K562 (cell line): ENCODE data around the gene RNASEH2A. TPM values are rescaled to one million over a fixed set of nuclear protein-coding genes. Genes with fewer than 3 reads are reported as not detected.

ENCODE experiments used
- CEBPZ ChIP-seq: fragments of 150-350 bp; IDR thresholded peaks from 2 replicates; pipeline ENCODE4 v1.6.1; 2014; ENCODE audit warnings: low read depth, mild to moderate bottlenecking, low read length, borderline replicate concordance
- EHMT2 ChIP-seq: fragments of 450-650 bp; IDR thresholded peaks from 2 replicates; pipeline ENCODE4 v1.6.1; 2018; ENCODE audit warnings: antibody characterized with exemption
- FOXM1 ChIP-seq, 2 experiments: fragments of 450-650 bp in 1 of 2; sonication (generic) in 1 of 2; formaldehyde crosslinking in 1 of 2; IDR thresholded peaks; 2 replicates each; pipeline versions ENCODE4 v1.6.1 to v1.9.0; 2017 to 2022; ENCODE audit warnings: low read depth in 2 of 2, mild to moderate bottlenecking in 2 of 2, missing genetic modification reagents in 1 of 2, moderate library complexity in 1 of 2
- MIER1 ChIP-seq: fragments of 450-650 bp; IDR thresholded peaks from 2 replicates; pipeline ENCODE4 v1.6.1; 2016; ENCODE audit warnings: antibody characterized with exemption, mild to moderate bottlenecking, low read depth
- NFE2L1 ChIP-seq: fragments of 450-650 bp; IDR thresholded peaks from 2 replicates; pipeline ENCODE4 v1.6.1; 2016; ENCODE audit warnings: missing genetic modification characterization, low read depth, mild to moderate bottlenecking, missing compliant biosample characterization, moderate library complexity, borderline replicate concordance
- NUFIP1 ChIP-seq: fragments of 450-650 bp; IDR thresholded peaks from 2 replicates; pipeline ENCODE4 v1.6.1; 2018; ENCODE audit not compliant: partially characterized antibody
- POLR2G ChIP-seq: fragments of 200-400 bp; formaldehyde crosslinking; IDR thresholded peaks from 2 replicates; pipeline ENCODE4 v1.6.1; 2017; ENCODE audit warnings: low read depth, mild to moderate bottlenecking, antibody characterized with exemption, low read length, moderate library complexity
- RFX5 ChIP-seq: IDR thresholded peaks from 2 replicates; pipeline ENCODE4 v1.6.1; 2011; ENCODE audit warnings: low read depth, mild to moderate bottlenecking, improper control_type of control experiment, low read length
- SAFB ChIP-seq: fragments of 200-400 bp; formaldehyde crosslinking; IDR thresholded peaks from 2 replicates; pipeline ENCODE4 v1.6.1; 2017; ENCODE audit warnings: low read depth, low read length, borderline replicate concordance
- SRSF9 ChIP-seq: fragments of 200-400 bp; formaldehyde crosslinking; IDR thresholded peaks from 2 replicates; pipeline ENCODE4 v1.6.1; 2017; ENCODE audit warnings: low read depth, low read length, borderline replicate concordance
- TGIF2 ChIP-seq: sonication (generic); formaldehyde crosslinking; IDR thresholded peaks from 2 replicates; pipeline ENCODE4 v1.8.1; 2022; ENCODE audit warnings: mild to moderate bottlenecking, missing genetic modification reagents, moderate library complexity
- ZHX1 ChIP-seq: fragments of 150-350 bp; conservative IDR thresholded peaks from 2 replicates; pipeline ENCODE4 v1.6.1; 2014; ENCODE audit warnings: low read length
- ZNF253 ChIP-seq: fragments of 250-450 bp; sonication (Bioruptor Pico); conservative IDR thresholded peaks from 2 replicates; pipeline ENCODE4 v1.6.1; 2021; ENCODE audit warnings: mild to moderate bottlenecking
- ZNF274 ChIP-seq: IDR thresholded peaks from 2 replicates; pipeline ENCODE4 v1.6.1; 2011; ENCODE audit warnings: low read depth, mild to moderate bottlenecking, low read length, moderate library complexity, borderline replicate concordance
- ZNF57 ChIP-seq: fragments of 450-650 bp; formaldehyde crosslinking; IDR thresholded peaks from 2 replicates; pipeline ENCODE4 v1.4.0; 2020; ENCODE audit warnings: mild to moderate bottlenecking, moderate library complexity
- ZNF785 ChIP-seq: fragments of 250-450 bp; sonication (Bioruptor Pico); IDR thresholded peaks from 2 replicates; pipeline ENCODE4 v1.4.0; 2020; ENCODE audit warnings: mild to moderate bottlenecking
- polyA plus RNA-seq, 8 experiments: library from polyadenylated mRNA; depleted of rRNA in 4 of 8; stranded (reverse) in 5 of 8; unstranded in 3 of 8; fragments of >200 nt; fragmentation: Nextera tagmentation in 2 of 8; fragmentation: Illumina TruSeq in 1 of 8; extraction: Ambion mirVana in 2 of 8; extraction: Trizol in 1 of 8; gene quantifications; 2 replicates each; pipeline versions ENCODE4 v1.2.1 to v1.2.3, GENCODE V29; 2011 to 2014; ENCODE audit warnings: inconsistent platforms in 1 of 8, missing spikeins in 1 of 8
- total RNA-seq, 7 experiments: library from RNA; depleted of rRNA in 6 of 7; stranded (reverse); fragments of >200 nt in 6 of 7; fragmentation: Illumina TruSeq in 2 of 7; extraction: Trizol in 2 of 7; gene quantifications; 2 replicates each; pipeline versions ENCODE4 v1.2.1 to v1.2.3, GENCODE V29; 2011 to 2021; ENCODE audit warnings: low replicate concordance in 1 of 7
- TF ChIP-seq, protein P1 (sequence below): sonication (generic); formaldehyde crosslinking; IDR thresholded peaks from 2 replicates; pipeline ENCODE4 v1.8.1; 2023; ENCODE audit warnings: mild to moderate bottlenecking, missing genetic modification reagents

The RNASEH2A gene
- total and polyA plus RNA-seq, 9 of the 15 experiments (the other 6 are each of a cell fraction or from before 2014, with no cell fraction given) = 22.3 to 78.0 (median 61.7) TPM

GRCh38 chr19:12782424-12783290 is 23.7 kb upstream of the RNASEH2A start (continued):
- TF ChIP-seq CEBPZ = no peak
- TF ChIP-seq ZNF785 (CRISPR knock-in tag) = no peak
- peak; percentile 60; the same call in 1 of the 2 replicates for TF ChIP-seq FOXM1 (IDR thresholded peaks at IDR 0.05; ENCODE audit: low read depth)
- peak; percentile 91 for TF ChIP-seq FOXM1 (CRISPR knock-in tag; IDR thresholded peaks at IDR 0.05; ENCODE audit: low read depth)
- TF ChIP-seq TGIF2 (CRISPR knock-in tag) = no peak
- no peak for TF ChIP-seq EHMT2
- TF ChIP-seq ZNF57 (CRISPR knock-in tag) = no peak
- TF ChIP-seq SRSF9 = no peak
- no peak for TF ChIP-seq ZHX1
- TF ChIP-seq ZNF253 (CRISPR knock-in tag) = no peak
- TF ChIP-seq NFE2L1 (tag) = no peak
- no peak for TF ChIP-seq ZNF274
- no peak for TF ChIP-seq NUFIP1
- peak; percentile 71 for TF ChIP-seq POLR2G
- no peak for TF ChIP-seq MIER1
- TF ChIP-seq, protein P1, sequence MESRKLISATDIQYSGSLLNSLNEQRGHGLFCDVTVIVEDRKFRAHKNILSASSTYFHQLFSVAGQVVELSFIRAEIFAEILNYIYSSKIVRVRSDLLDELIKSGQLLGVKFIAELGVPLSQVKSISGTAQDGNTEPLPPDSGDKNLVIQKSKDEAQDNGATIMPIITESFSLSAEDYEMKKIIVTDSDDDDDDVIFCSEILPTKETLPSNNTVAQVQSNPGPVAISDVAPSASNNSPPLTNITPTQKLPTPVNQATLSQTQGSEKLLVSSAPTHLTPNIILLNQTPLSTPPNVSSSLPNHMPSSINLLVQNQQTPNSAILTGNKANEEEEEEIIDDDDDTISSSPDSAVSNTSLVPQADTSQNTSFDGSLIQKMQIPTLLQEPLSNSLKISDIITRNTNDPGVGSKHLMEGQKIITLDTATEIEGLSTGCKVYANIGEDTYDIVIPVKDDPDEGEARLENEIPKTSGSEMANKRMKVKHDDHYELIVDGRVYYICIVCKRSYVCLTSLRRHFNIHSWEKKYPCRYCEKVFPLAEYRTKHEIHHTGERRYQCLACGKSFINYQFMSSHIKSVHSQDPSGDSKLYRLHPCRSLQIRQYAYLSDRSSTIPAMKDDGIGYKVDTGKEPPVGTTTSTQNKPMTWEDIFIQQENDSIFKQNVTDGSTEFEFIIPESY = peak; percentile 87
- no peak for TF ChIP-seq RFX5
- TF ChIP-seq SAFB = peak; percentile 100
